CD4-positive, alpha-beta memory T cell (primary cell): ENCODE data around the gene EIF1. TPM values are rescaled to one million over a fixed set of nuclear protein-coding genes. Genes with fewer than 3 reads are reported as not detected.

Source experiments
- CTCF ChIA-PET: fragments of 350-600 bp; sonication (Branson Sonifier 250); formaldehyde crosslinking; loops from one replicate; lab custom pipeline; 2021; ENCODE audit warnings: inconsistent platforms; ENCODE audit not compliant: partially characterized antibody; lab: Charles Lee
- POLR2A ChIA-PET: fragments of 350-600 bp; sonication (Branson Sonifier 250); formaldehyde crosslinking; loops from one replicate; lab custom pipeline; 2021; ENCODE audit not compliant: partially characterized antibody; lab: Charles Lee
- DNase-seq, 5 donors: peaks; one replicate each; pipeline versions ENCODE4 v3.0.0 to v3.0.0-alpha.2; 2020 to 2022; ENCODE audit warnings: mixed read lengths in 1 of 5
- H3K27ac ChIP-seq: one replicate; pipeline ENCODE4 v1.7.0; 2013; ENCODE audit warnings: low read depth, low read length
- H3K27me3 ChIP-seq: 2 replicates; pipeline ENCODE4 v1.7.0; 2013; ENCODE audit warnings: mild to moderate bottlenecking, low read length, moderate library complexity; ENCODE audit not compliant: insufficient read depth
- H3K36me3 ChIP-seq: 2 replicates; pipeline ENCODE4 v1.7.0; 2013; ENCODE audit warnings: mild to moderate bottlenecking, low read length, moderate library complexity; ENCODE audit not compliant: insufficient read depth
- H3K4me1 ChIP-seq: 2 replicates; pipeline ENCODE4 v1.7.0; 2013; ENCODE audit warnings: mild to moderate bottlenecking, low read length, moderate library complexity; ENCODE audit not compliant: insufficient read depth
- H3K4me3 ChIP-seq, 2 donors: one replicate each; pipeline ENCODE4 v1.7.0; 2013; ENCODE audit warnings: low read length in 2 of 2, mild to moderate bottlenecking in 1 of 2
- H3K9me3 ChIP-seq, 2 donors: one replicate each; pipeline ENCODE4 v1.7.0; 2013; ENCODE audit warnings: low read length in 2 of 2, control low read depth in 1 of 2; ENCODE audit not compliant: control insufficient read depth in 1 of 2
- H3K27ac Mint-ChIP-seq, 7 donors: one replicate each; pipeline ENCODE4 v1.8.0; 2020 to 2021; ENCODE audit warnings: mixed read lengths in 7 of 7, mild to moderate bottlenecking in 6 of 7, inconsistent platforms in 3 of 7, moderate library complexity in 3 of 7
- H3K27me3 Mint-ChIP-seq, 2 donors: one replicate each; pipeline ENCODE4 v1.8.0; 2020 to 2021; ENCODE audit warnings: mixed read lengths in 2 of 2
- H3K36me3 Mint-ChIP-seq, 2 donors: one replicate each; pipeline ENCODE4 v1.8.0; 2020 to 2021; ENCODE audit warnings: mixed read lengths in 2 of 2, inconsistent platforms in 1 of 2, mild to moderate bottlenecking in 1 of 2
- H3K4me1 Mint-ChIP-seq, 4 donors: one replicate each; pipeline ENCODE4 v1.8.0; 2020 to 2021; ENCODE audit warnings: mixed read lengths in 4 of 4, mild to moderate bottlenecking in 1 of 4
- H3K4me3 Mint-ChIP-seq, 8 donors: one replicate each; pipeline ENCODE4 v1.8.0; 2020 to 2021; ENCODE audit warnings: mixed read lengths in 8 of 8, mild to moderate bottlenecking in 7 of 8, moderate library complexity in 6 of 8, inconsistent platforms in 3 of 8
- H3K9me3 Mint-ChIP-seq, 8 donors: one replicate each; pipeline ENCODE4 v1.8.0; 2020 to 2021; ENCODE audit warnings: mixed read lengths in 8 of 8, mild to moderate bottlenecking in 5 of 8, inconsistent platforms in 3 of 8, moderate library complexity in 1 of 8
- intact Hi-C: fragments of 100-400 bp; cut with micrococcal nuclease; formaldehyde crosslinking; loops from one replicate; pipeline ENCODE4 v1.15.1; 2023
- polyA plus RNA-seq, 2 donors: library from polyadenylated mRNA; unstranded; fragments of 300-500 nt; fragmentation: Illumina TruSeq; gene quantifications; one replicate each; pipeline ENCODE4 v1.2.3, GENCODE V29; 2021
- total RNA-seq, 2 experiments: library from RNA; stranded (reverse); gene quantifications; one replicate each; pipeline ENCODE4 v1.2.3, GENCODE V29; 2021

The EIF1 gene
- total and polyA plus RNA-seq, 4 experiments from 2014 or later, result 776 to 1,611 (median 960) TPM

DNA sequence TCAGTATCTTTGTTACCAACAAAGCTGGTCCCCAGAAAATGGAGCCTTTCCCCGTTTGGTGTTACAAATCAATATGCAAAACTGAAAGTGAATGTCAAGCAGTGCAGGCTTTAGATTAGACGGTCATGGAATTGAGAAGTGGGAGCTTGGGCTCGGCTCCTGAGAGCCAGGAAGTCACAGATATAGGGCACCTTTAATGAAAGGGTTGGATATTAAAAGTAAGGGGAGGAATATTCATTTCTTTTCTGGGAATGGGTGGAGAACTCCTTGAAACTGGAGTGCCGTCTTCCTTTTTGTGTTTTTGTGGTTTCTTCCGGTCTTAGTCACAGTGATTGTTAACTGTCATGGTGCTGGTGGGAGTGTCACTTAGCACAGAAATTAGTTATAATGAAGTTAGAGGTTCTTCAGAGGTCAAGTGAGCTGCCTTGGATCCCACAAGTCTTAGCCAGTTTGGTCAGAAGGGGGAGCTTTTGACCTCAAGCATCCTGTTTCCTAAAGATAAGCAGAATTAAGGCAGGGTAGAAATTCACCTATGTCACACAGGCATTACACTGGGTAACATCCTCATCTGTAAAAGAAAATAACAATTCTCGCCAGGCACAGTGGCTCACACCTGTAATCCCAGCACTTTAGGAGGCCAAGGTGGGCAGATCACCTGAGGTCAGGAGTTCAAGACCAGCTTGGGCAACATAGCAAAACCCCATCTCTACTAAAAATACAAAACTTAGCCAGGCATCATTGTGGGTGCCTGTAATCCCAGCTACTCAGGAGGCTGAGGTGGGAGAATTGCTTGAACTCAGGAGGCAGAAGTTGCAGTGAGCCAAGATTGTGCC, 9.6 kb upstream of the EIF1 start:
- no peaks in the 10 kb centered on the region for H3K36me3 Mint-ChIP-seq
- Histone ChIP-seq H3K9me3 (no peaks in the 10 kb centered on the region), H3K27me3 (no peaks in the 10 kb centered on the region), H3K4me3 (peak overlapping the region; percentile 32 to 51), H3K27ac (peak overlapping the region; percentile 59), H3K36me3 (no peaks in the 10 kb centered on the region), H3K4me1 (peaks cover 37% of the 10 kb centered on the region)
- POLR2A ChIA-PET, result interaction anchor here (0.5 to 9.2 kb wide), 10 partner anchors 11 to 1709 kb away, joined by 3 to 576 read pairs (median 4); partner anchors contain the start of genes ACLY, DHX58 and EIF1
- intact Hi-C loops, result loop anchor here (1.0 kb wide), 3 partner anchors 9 to 17 kb away; partner anchors contain the start of gene EIF1
- peak overlapping the region; percentile 84 to 96 (median 90) for H3K4me3 Mint-ChIP-seq
- no peaks in the 10 kb centered on the region for H3K27me3 Mint-ChIP-seq
- DNase-seq, result peak; percentile 78 to 90 (median 83)
- peaks cover 16 to 33% (median 27%) of the 10 kb centered on the region in 4 donors for H3K4me1 Mint-ChIP-seq
- H3K9me3 Mint-ChIP-seq, result no peaks in the 10 kb centered on the region
- H3K27ac Mint-ChIP-seq, result peak overlapping the region; percentile 91 to 99 (median 97)
- CTCF ChIA-PET, result interaction anchor here (0.7 to 6.6 kb wide), 10 partner anchors 11 to 940 kb away, joined by 3 to 102 read pairs (median 10); partner anchors contain the start of genes DNAJC7 and EIF1

DNA sequence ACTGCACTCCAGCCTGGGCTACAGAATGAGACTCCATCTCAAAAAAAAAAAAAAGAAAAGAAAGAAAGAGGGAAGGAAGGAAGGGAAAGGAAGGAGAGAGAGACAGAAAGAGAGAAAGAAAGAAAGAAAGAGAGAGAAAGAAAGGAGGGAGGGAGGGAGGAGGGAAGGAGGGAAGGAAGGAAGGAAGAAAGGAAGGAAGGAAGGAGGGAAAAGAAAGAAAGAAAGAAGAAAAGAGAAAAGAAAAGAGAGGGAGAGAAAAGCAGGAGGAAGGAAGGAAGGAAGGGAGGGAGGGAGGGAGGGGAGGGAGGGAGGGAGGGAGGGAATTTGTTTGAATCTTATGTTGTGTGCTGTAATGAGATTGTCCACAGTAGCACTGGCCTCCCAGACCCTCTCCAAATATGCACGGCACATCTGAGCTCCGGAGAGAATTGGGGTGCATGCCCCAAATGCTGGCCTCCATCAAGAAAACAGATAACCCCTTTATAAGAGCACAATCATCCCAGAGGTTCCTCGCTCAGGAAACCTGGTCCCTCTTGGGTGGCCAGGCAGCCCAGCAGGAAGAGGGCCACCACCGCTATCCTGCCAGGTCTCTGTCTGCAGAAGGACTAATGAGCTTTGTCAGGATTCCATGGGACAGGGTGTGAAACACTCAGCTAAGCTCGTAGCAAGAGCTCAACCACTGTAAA, 8.8 kb upstream of the EIF1 start:
- intact Hi-C loops, result loop anchor here (1.0 to 10.0 kb wide), 4 partner anchors 8 to 705 kb away; partner anchors contain the start of genes EIF1 and STAT3
- Histone ChIP-seq H3K4me1 (peaks cover 37% of the 10 kb centered on the region), H3K27ac (peak overlapping the region; percentile 59), H3K4me3 (no peak overlapping the region), H3K36me3 (no peaks in the 10 kb centered on the region), H3K27me3 (no peaks in the 10 kb centered on the region), H3K9me3 (no peaks in the 10 kb centered on the region)
- H3K36me3 Mint-ChIP-seq, result no peaks in the 10 kb centered on the region
- no peak for DNase-seq
- peaks cover 16 to 33% (median 27%) of the 10 kb centered on the region in 4 donors for H3K4me1 Mint-ChIP-seq
- ChIA-PET CTCF (interaction anchor here (0.6 to 6.6 kb wide), 12 partner anchors 10 to 940 kb away, joined by 3 to 102 read pairs (median 8); partner anchors contain the start of gene EIF1), POLR2A (interaction anchor here (0.7 to 9.2 kb wide), 6 partner anchors 12 to 861 kb away, joined by 3 to 576 read pairs (median 8); partner anchors contain the start of genes DHX58 and EIF1)
- H3K4me3 Mint-ChIP-seq, result peak overlapping the region in 7 of 8 donors; percentile 84 to 96 (median 90)
- H3K9me3 Mint-ChIP-seq, result no peaks in the 10 kb centered on the region
- H3K27me3 Mint-ChIP-seq, result no peaks in the 10 kb centered on the region
- H3K27ac Mint-ChIP-seq, result peak overlapping the region; percentile 91 to 99 (median 97)

DNA sequence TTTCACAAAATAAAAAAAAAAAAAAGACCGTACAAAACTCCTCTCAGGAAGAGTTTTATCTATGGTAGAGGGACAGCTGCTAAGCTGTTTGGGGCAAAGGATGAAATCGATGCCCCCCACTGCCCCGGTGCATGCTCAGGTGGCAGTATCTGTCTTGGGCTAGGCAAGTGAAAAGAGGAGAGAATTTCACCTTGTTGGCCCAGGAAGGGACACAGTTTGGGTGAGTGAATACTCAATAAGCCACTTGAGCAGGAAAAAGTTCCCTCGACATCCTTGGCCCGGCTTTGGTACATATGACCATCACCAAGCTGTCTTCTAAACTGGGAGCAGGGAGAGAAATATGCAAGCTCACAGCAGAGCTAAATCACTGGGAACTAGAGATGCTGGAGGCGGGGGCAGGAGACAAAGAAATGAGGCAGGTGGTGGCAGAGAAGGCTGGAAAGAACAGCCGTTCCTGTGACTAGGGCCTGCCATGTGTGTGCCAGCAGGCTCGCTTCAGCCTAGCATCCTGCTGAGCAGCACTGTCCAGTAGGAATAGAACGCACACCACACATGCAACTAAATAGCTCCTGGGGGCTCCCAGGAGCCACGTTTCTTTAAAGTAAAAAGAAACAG, 8.2 kb upstream of the EIF1 start:
- H3K4me1 ChIP-seq, result peaks cover 37% of the 10 kb centered on the region
- H3K9me3 Mint-ChIP-seq, result no peaks in the 10 kb centered on the region
- no peak for DNase-seq
- H3K36me3 ChIP-seq, result no peaks in the 10 kb centered on the region
- CTCF ChIA-PET, result interaction anchor here (0.6 to 6.6 kb wide), 9 partner anchors 10 to 422 kb away, joined by 3 to 102 read pairs (median 4); partner anchors contain the start of gene EIF1
- no peaks in the 10 kb centered on the region for H3K27me3 Mint-ChIP-seq
- H3K27ac Mint-ChIP-seq, result peak overlapping the region in 1 of 7 donors; percentile 91
- POLR2A ChIA-PET, result interaction anchor here (6.5 to 9.2 kb wide), 2 partner anchors 11 to 13 kb away, joined by 94 to 576 read pairs; partner anchors contain the start of gene EIF1
- H3K27me3 ChIP-seq, result no peaks in the 10 kb centered on the region
- intact Hi-C loops, result loop anchor here (10.0 kb wide), 1 partner anchor 704 kb away; the partner anchor contains the start of gene STAT3
- peaks cover 16 to 33% (median 27%) of the 10 kb centered on the region in 4 donors for H3K4me1 Mint-ChIP-seq
- H3K4me3 Mint-ChIP-seq, result no peak overlapping the region
- H3K27ac ChIP-seq, result no peak overlapping the region
- H3K4me3 ChIP-seq, result no peak overlapping the region
- H3K9me3 ChIP-seq, result no peaks in the 10 kb centered on the region
- no peaks in the 10 kb centered on the region for H3K36me3 Mint-ChIP-seq

DNA sequence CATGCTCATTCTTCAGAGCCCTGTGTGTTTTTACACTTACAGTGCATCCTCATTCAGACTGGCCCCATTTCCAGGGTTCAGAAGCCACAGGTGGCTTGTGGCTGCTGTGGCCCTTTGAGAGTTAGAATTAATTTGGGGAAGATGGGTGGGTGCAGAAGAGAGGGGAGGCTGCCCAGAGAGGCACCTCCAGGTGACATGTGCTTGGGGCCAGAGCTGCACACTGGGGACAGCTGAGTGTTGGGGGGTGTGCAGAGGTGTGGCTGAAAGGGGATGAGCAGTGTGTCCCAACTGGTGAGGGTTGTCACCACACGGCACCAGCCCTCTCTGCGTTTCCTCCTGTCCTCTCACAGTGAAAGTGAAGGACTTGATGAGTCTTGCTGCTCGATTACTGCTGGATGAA, 6.9 kb upstream of the EIF1 start:
- no peaks in the 10 kb centered on the region for H3K9me3 Mint-ChIP-seq
- no peak for DNase-seq
- Histone ChIP-seq H3K27ac (no peak overlapping the region), H3K4me3 (no peak overlapping the region), H3K27me3 (no peaks in the 10 kb centered on the region), H3K4me1 (peaks cover 31% of the 10 kb centered on the region), H3K9me3 (no peaks in the 10 kb centered on the region), H3K36me3 (no peaks in the 10 kb centered on the region)
- intact Hi-C loops, result loop anchor here (10.0 kb wide), 1 partner anchor 703 kb away; the partner anchor contains the start of gene STAT3
- CTCF ChIA-PET, result interaction anchor here (1.3 to 6.6 kb wide), 5 partner anchors 8 to 33 kb away, joined by 4 to 102 read pairs (median 12); partner anchors contain the start of gene EIF1
- POLR2A ChIA-PET, result interaction anchor here (6.5 to 9.2 kb wide), 2 partner anchors 10 to 14 kb away, joined by 94 to 576 read pairs; partner anchors contain the start of gene EIF1
- no peaks in the 10 kb centered on the region for H3K27me3 Mint-ChIP-seq
- H3K27ac Mint-ChIP-seq, result peak overlapping the region in 3 of 7 donors; percentile 70 to 74 (median 70)
- H3K36me3 Mint-ChIP-seq, result no peaks in the 10 kb centered on the region
- no peak overlapping the region for H3K4me3 Mint-ChIP-seq
- peaks cover 16 to 26% (median 21%) of the 10 kb centered on the region in 4 donors for H3K4me1 Mint-ChIP-seq

DNA sequence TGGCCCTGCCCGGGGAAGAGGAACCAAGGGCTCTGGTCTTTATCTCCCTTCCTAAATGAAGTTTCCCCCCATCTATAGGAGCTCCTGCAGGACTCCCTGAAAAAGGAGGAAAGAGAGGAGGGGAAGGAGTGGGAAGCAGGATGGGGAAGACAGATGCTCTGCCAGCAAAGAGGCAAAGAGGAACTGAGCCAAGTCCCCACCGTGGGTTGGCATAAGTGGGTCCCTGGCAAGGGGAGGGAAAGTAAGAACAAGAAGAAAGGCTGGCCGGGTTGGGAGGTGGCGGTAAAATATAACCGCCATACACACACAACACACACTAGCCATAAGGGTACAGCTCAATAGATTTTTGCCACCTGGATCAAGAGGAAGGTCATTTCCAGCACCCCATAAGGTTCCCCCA, 6.1 kb upstream of the EIF1 start:
- H3K27ac Mint-ChIP-seq, result peak overlapping the region in 1 of 7 donors; percentile 21
- peaks cover 29% of the 10 kb centered on the region for H3K4me1 ChIP-seq
- peaks cover 14 to 21% (median 18%) of the 10 kb centered on the region in 4 donors for H3K4me1 Mint-ChIP-seq
- CTCF ChIA-PET, result interaction anchor here (1.0 to 1.3 kb wide), 2 partner anchors 14 to 34 kb away, joined by 3 to 5 read pairs; no protein-coding TSS in a partner anchor
- no peak overlapping the region for H3K4me3 Mint-ChIP-seq
- no peak for DNase-seq
- no peak overlapping the region for H3K4me3 ChIP-seq
- POLR2A ChIA-PET, result interaction anchor here (9.2 kb wide), 1 partner anchor 9 kb away, joined by 576 read pairs; the partner anchor contains the start of gene EIF1
- H3K9me3 Mint-ChIP-seq, result no peaks in the 10 kb centered on the region
- no peaks in the 10 kb centered on the region for H3K27me3 Mint-ChIP-seq
- no peak overlapping the region for H3K27ac ChIP-seq
- H3K9me3 ChIP-seq, result no peaks in the 10 kb centered on the region
- H3K27me3 ChIP-seq, result no peaks in the 10 kb centered on the region
- H3K36me3 ChIP-seq, result no peaks in the 10 kb centered on the region
- intact Hi-C loops, result loop anchor here (10.0 kb wide), 1 partner anchor 702 kb away; the partner anchor contains the start of gene STAT3
- no peaks in the 10 kb centered on the region for H3K36me3 Mint-ChIP-seq

DNA sequence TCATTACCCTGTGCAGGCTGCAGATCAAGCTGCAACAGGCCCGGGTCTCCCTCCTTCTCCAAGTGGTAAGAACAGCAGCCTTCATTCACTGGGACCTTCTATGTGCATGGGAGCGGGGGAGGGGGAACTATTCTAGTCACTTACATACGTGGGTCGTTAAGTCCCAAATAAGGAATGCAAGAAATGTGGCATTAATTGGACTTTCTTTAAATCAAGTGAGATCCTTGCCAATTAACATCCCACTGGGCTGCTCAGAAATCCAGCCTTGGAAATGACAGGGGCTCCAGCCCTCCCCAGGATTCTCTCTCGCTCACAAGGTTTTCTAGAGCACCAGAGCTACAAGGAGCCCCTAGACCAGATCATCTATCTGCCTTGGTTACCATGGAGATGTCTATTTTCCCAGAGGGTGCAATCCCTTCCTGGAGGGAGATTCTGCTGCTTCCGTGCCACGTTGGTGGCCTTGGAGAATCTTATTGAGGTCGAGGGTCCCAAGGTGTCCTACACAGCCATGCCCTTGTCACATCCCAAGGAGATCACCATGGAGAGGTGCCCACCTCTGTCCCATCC, 5.2 kb upstream of the EIF1 start:
- intact Hi-C loops, result loop anchor here (10.0 kb wide), 1 partner anchor 701 kb away; the partner anchor contains the start of gene STAT3
- H3K27ac Mint-ChIP-seq, result no peak overlapping the region

More for the DNA sequence above, 5.2 kb upstream of the EIF1 start:
- Histone ChIP-seq H3K27me3 (no peaks in the 10 kb centered on the region), H3K4me3 (no peak overlapping the region), H3K9me3 (no peaks in the 10 kb centered on the region), H3K27ac (no peak overlapping the region), H3K36me3 (no peaks in the 10 kb centered on the region), H3K4me1 (peaks cover 26% of the 10 kb centered on the region)
- POLR2A ChIA-PET, result interaction anchor here (9.2 kb wide), 1 partner anchor 8 kb away, joined by 576 read pairs; the partner anchor contains the start of gene EIF1
- Mint-ChIP-seq H3K4me1 (peaks cover 13 to 23% (median 18%) of the 10 kb centered on the region in 4 donors), H3K36me3 (peaks cover 0 to 3% of the 10 kb centered on the region in 2 donors), H3K4me3 (peak overlapping the region in 1 of 8 donors; percentile 30), H3K27me3 (no peaks in the 10 kb centered on the region), H3K9me3 (no peaks in the 10 kb centered on the region)
- CTCF ChIA-PET, result interaction anchor here (1.0 kb wide), 1 partner anchor 35 kb away, joined by 3 read pairs; no protein-coding TSS in a partner anchor
- no peak for DNase-seq
